GM18520 (cell line): ENCODE data around the gene NRG3.

Experiments used
- ATAC-seq: cut with Tn5 transposase; IDR thresholded peaks from one replicate; pipeline ENCODE4 v1.9.1; 2021; ENCODE audit not compliant: unreplicated experiment

The NRG3 gene

DNA sequence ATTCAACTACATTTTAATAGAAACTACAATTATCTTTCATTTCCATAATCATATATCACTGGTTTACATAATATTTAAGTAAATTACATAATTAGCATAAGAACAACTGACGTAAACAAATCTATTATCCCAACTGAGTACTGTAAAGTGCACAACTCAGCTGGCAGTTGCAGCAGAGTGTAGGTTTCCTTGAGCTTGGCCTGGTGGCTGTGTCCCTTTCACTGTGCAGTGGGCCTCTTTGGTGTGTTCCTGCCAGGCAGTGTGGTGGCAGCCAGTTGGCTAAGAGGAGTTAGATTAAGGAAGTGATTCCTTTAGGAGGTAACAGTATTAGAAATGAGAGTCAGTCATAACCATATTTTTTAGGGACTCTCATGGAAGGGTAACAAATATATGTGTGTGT lies 7.0 kb downstream of the NRG3 start:
- ATAC-seq: no peak

DNA sequence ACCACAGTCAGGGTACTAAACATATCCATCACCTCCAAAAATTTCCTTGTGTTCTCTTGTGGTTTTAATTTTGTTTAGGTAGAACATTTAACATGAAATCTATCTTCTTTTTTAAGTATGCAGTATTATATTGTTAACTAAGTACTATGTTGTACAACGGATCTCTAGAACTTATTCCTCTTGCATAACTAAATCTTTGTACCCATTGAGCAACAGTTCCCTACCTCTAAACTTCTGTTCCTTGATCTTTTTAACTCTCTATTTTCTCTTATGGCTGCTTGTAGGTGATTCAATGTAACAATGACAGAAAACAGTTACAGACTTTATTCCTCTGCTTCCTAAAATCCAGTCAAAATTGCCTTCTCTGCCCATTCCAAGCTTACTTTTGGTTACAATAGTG lies 9.9 kb downstream of the NRG3 start:
- no peak for ATAC-seq

DNA sequence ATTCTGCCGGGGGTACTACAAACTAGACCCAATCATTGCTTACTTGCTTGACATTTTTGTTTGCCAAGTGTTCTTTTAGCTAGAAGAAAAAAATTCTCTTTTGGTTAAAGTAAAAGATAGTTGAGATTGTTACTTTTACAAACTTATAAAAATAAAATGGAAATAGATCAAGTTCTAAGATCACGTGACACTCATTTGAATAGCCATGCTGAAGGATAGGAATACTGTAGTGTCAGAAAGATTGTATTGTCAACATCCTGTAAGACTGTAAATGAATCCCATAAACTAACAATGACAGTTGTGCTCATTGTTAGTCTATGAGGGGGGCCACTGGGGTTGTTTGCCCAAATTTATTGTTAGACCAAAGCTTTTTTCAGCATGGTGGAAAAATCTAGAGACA lies 10.5 kb downstream of the NRG3 start:
- no peak for ATAC-seq

DNA sequence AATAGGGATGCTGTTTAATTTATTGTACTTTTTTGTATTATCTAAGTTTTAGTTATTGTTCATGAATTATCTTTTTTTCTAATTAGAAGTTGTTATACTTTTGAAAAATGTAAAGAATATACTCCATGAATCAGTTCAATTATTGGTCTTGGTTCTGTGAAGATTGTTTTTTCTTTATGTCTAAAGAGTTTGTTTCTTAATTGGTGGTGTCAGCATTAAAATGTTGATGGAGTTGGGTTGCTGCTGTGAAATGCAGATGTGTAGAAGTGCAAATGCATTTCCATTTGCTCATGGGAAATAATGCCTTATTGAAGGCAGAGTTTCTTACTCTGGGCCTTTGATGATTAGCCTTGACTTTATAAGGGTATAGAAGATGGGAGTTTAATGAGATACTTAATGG lies 11.9 kb downstream of the NRG3 start:
- no peak for ATAC-seq

DNA sequence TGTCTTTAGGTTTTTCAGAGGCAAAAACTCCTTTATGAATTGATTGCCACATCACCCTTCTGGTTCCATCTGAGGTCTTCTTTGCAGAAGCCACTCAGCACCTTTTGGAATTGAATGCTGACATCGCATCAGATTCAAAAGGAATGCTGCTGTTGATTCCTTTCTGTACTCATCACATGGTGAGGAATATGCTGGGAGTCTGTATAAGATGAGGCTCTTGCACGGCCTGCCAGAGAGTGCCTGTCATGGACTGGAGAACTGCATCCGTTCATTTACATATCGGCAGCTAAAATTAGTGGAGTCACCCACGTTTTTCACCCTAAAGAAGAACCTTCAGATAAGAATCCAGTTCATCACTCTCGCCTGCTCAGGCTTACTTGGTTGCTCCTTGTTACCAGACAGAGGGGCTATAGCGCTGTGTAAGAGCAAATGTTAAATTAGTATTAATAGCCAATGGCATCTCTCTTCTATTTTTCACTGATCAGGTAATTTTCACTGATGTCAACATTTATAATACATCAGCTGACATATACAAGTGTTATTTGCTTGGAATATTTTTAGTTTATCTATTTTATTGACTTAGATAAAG lies 14.3 kb downstream of the NRG3 start:
- ATAC-seq: no peak

DNA sequence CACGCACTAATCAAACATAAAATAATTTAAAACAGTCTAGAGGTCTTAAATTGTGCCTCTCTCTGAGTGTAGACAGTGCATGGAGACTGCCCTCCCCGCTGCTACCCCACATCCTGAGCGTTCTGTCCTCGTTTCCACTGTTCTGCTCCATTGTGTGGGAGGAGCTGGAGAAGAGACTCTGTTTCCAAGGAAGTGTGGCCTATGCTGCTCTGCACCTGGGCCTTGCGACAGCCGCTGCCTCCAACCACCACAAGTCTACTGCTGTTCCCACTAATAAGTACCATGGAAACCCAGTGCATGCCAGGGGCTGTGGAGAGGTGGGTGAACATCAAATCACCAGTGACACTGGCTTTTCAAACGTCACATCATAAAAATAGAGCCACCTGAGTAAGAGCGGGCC lies 19.6 kb downstream of the NRG3 start:
- no peak for ATAC-seq

DNA sequence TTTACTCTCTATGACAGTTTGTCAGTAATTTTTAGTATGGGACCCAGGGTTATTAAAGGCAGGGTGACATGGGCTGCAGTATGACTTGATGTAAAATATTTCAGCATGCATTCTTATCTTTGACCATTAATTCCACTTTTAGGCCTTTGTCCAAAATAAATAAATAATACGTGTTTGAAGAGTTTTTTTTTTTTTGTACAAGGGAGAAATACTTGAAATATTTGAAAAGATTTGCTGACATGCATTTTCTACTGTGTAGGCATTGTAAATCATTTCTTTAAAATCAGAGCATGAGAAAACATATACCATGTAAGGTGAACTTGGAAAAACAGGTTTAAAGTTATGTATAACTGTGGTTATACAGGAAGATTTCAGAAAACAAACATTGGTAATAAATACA lies 23.5 kb downstream of the NRG3 start:
- no peak for ATAC-seq

DNA sequence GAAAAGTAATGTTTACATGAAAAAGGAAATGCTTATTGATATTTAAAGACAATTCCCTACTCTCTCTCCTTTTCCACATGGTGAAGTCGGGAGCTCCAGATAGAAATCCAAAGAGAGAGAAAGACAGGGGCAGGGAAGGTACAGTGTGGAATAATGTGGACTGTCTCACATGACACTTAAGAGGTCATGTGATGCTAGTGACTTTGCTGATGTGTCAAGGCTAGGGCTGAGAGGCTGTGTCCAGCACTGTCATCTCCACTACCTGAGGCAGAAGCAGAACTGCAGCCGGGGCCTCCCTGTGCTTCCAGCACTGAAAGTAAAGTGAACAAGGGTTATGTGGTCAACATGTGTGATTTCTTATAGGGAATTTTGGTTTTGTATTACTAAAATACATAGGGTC lies 26.0 kb downstream of the NRG3 start:
- no peak for ATAC-seq

DNA sequence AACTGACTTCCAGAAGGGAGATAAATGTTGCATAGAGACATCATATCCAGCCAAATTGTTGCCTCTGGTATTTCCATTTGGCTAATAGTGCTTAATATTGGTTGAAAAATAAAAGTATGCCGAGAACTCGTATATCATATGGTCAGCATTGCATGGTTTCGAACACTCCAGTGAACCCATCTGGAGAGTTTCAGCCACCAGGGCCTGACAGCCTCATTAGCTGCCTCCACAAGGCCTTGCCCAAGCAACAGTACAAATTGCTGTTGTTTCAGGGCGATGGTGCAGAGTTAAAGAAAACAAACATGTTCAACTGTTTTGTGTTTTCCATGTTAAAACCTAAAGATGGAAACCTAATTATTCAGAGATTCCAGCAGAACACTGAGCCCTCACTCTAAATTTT lies 28.5 kb downstream of the NRG3 start:
- no peak for ATAC-seq

DNA sequence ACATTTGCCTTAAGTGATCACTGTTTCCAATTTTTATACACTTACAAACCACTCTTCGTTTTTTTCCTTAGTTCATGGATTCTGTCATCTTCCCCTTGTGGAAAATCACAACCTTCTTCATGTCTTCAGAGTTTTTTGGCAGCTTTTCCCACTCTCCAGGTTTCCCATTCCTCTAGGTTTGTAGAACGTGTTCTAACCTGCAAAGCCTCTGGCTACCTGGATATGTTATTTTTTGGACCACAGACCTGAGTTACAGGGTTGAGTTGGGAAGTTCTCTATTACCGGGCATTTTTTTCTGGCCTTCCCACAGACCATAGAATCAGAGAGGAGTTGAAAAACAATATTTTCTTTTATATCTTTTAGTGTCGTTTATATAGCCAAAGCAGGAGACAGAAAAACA lies 30.2 kb downstream of the NRG3 start:
- ATAC-seq: no peak

DNA sequence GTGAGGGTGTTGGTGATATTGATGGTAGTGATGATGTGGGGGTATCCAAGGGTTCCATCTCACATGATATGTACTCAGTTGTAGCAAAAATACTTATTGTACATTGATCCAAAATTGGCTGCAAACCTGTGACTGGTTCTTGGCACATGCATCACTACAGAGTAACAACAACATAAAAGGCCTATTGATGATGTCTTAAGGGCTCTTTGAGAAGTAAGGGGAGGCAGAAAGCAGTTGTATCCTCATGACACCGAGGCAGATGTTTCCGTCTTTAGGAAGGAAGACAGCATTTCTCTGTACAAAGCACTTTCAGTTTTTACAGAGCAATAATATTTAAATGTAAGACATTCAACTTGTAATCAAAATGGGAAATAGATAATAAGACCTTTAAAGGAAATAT lies 34.5 kb downstream of the NRG3 start:
- no peak for ATAC-seq

DNA sequence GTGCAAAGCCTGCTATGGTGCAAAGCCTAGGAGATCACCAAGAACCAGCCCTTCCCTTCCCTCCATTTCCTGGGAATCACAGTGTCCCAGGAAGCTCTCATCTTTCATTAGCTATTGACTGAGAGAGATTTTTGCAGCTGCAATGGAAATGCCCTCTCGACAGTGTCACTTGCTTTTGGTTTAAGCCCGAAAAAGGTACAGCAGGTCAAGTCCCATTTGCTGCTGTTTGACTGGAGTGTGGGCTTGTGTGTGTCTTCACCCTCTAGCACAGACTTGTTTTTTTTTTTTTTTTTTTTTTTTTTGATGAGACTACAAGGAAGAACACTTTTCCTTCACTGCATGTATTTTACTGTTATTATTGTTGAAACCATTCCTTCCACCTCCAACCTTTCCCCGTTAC lies 36.3 kb downstream of the NRG3 start:
- no peak for ATAC-seq

DNA sequence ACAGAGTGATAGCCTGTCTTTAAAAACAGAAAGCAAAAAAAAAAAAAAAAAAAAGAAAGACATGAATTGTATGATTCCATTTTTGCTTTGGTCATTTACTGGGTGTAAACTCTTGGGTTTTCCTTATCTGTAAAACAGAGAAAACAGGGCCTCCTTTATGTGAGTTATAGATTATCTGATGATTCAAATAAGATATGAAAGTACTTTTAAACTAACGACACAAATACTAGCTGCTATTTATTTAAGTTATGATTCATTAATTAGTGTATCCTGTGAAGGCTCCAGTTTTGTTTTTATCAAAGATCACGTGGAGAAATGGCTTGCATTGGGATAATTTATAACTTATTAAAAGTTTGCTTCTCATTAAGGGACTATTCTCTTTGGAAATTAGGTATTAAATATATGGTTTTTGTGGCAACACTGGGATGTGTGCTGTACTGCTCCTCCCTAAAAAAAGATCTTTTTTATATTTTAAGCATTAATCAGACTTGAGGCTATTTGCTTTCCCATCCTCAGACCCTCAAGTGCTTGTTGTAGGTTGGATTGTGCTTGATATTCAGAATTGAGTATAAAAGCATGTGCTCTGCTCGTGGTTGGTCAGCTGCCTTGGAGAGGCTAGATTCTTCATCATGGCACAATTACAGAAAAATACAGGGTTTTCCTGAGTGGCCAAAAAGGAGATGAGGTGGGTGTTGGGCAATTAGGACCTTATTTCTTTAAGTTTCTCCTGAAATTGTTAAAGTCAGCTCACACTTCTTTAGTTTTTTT lies 39.9 kb downstream of the NRG3 start:
- no peak for ATAC-seq

DNA sequence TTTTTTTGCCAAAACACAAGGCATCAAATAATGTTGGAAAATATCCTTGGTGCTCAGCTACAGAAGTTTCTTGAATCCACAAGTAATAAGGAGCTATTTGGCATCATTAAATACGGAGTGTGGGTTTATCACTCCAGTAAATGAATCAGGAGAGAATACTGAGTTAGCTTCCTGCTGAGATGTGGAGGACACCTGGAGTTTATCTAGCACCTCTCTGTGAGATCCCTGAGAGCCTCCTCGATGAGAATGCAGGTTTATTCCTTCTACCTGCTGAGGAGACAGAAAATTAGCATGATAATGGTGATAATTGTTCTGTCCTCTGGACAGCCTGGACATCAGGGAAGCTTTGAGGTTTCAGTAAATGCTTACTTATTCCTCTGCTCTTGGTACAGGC lies 40.5 kb downstream of the NRG3 start:
- no peak for ATAC-seq

DNA sequence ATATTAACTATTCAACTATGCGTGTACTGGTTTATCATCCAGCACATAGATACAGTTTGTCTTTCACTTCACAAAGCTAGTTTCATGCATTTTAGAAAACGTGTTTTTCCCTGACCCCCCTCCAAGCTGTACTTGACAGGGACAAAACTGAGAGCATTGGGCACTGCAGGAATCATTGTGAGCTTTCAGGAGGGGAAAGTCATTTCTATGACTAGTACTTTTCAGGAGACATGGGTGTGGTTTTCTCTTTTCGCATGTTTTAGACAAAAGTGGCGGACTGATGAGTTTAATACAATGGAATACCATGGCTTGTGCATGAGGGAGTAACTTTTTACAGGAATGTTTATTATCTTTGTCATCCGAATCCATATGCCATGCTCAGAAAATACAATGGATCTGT lies 42.7 kb downstream of the NRG3 start:
- no peak for ATAC-seq

DNA sequence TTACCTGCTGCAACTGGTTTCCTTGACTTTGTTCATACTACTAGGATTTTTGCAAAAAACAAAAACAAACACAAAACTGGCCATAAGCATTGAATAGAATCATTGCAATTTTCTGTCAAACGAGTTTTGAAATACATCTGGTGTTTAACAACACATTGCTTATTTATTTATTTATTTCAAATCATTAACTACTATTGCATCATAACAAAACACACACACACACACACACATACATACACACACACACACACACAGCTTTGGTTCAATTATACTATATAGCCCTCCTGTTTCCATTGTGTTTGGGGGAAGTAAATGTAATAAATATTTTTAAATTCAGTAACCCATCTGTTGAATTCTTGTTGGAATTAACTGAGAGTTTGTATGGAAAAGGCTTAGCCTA lies 43.8 kb downstream of the NRG3 start:
- no peak for ATAC-seq

DNA sequence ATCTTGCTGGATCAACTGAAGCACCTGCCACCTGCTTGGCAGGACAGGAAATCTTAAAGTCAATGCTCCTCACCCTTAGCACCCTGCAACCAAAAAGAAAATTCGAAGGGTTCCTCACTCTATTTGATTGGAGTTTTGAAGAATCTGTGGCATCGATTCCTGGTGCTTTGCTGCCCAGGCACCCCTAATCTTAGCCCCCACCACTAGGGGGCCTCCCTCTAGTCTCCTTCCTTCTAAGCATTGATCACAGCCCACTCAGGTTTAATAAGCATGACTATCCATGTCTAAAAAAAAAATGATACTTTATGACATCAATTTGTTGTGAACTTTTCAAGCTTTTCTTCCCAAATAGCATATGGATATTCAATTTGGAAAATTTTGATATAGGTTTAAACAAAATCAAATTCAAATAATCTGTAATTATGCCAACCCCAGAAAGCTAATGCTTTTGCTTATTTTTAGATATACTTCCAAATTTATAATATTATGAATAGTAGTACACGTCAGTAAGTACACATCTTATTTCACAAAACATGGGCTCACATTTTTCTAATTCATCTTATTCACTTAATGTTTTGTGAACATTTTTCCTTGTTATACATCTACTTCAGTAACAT lies 45.3 kb downstream of the NRG3 start:
- no peak for ATAC-seq

DNA sequence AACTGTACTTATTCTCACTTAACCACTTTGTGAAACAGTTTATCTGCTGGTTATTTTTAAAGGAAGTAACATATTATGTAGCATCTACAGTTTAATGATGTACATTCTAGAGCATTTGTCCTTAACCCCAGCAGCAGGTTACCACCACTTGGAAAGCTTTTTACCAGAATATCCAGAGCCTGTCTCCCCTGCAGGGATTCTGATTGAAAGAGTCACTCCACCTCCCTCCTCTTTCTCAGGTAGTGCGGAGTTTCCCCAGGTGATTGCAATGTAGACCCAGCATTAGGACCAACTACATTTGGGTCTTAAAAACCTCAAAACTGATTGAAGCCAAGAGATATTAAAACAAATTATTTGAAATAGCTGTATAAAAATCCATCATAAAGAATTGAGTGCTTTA lies 53.1 kb downstream of the NRG3 start:
- ATAC-seq: no peak

DNA sequence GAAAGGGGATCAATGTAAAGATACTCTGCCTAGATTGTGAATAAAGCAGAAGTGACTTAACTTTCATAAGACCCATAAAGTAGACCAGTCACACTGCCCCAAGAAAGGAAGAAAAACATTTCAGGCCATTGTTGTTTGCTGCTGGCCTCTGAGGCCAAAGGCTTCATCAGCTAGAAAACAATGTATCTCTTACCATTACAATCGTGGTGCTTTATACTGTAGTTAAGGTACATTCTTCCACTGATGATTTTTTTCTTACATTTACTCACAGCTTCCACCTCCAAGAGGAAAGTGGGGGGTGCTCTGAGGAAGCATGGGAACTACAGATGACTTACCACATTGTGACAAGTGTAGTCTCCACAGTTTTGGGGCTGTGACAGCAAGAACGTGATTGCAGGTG lies 68.6 kb downstream of the NRG3 start:
- no peak for ATAC-seq

DNA sequence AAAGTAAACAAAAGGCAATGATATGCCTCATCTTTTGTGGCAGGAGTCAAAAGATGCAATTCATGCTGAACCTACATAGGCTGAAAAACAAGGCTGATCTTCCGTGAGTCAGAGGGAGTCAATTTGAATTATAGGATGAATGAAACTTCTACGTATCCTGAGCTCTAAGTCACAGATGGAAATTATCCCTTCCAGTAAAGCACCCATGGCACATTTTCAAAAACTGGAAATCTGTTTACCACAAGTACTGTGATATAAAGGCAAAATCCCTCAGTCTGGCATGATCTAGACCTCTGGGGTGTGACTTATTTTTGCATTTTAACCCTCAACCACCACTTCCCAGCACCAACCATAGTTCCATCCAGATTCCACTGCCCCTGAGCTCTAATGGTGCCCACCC lies 69.6 kb downstream of the NRG3 start:
- ATAC-seq: no peak

DNA sequence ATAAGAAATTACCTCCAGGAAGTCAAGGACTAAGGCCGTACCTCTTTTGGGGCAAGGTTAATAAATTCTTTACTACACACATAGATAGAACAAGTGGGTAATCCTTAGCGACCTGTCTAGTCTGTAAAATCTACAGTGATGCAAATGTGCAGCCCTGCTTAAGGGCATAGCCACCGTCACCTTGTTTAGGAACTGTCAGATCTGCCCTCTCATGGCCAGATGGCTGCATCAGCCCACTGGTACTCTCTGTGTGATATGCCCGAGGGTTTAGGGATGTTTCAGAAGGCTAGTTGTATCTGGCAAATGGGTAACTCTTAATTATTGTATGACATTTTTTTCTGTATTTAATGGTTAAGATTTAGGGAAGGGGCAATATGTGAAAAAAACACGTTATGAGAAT lies 74.3 kb downstream of the NRG3 start:
- ATAC-seq: no peak

DNA sequence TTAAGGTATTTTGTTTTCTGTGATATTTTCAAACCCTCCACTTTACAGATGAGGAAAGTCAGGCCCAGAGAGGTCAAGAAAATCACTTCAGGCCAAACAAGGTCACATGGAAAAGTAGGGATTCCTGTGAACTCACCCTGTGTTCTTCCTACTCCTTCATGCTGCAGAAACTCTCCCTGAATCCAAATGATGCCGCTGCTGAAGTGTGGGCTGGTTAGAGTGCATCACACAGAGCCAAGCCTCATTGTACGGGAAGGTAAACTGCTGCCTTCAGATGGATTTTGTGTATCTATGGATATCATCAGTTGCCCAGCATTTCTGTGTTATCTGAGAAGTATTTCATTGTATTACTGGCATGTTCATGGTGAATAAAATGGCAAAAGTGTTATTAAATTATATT lies 75.4 kb downstream of the NRG3 start:
- no peak for ATAC-seq

DNA sequence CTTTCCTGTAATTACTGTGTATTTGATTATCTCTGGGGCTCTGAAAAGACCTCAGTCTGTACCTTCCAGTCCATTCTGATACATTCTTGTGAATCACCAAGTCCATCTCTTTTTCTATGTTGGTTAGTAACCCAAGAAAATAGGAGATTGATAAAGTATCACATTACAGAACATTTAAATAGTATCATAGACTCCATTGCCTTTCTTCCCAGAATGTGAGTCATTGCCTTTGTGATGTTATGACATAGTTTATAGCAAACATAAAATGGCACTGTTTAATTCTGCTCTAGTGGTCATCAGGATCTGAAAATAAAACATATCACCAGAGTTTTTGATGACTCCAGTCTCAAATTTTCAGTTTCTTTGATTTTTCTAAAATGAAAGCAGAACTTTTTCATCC lies 78.4 kb downstream of the NRG3 start:
- ATAC-seq: no peak
